KMS-11 (cell line): ENCODE results near the gene ENOX2.

Experiments
- H2AFZ ChIP-seq: fragments of 200-600 bp; sonication (generic); 2 replicates; pipeline ENCODE4 v1.6.1; 2016; ENCODE audit warnings: antibody characterized with exemption, mixed run types, low read depth
- H3K27ac ChIP-seq: fragments of 200-600 bp; sonication (generic); 2 replicates; pipeline ENCODE4 v1.6.1; 2016; ENCODE audit warnings: mild to moderate bottlenecking, mixed run types
- H3K27me3 ChIP-seq: fragments of 200-600 bp; sonication (generic); 2 replicates; pipeline ENCODE4 v1.6.1; 2017; ENCODE audit warnings: mild to moderate bottlenecking, low read depth, mixed run types, moderate library complexity; ENCODE audit not compliant: insufficient read depth
- H3K36me3 ChIP-seq: fragments of 200-600 bp; sonication (generic); 2 replicates; pipeline ENCODE4 v1.6.1; 2017; ENCODE audit warnings: mild to moderate bottlenecking, mixed run types; ENCODE audit not compliant: insufficient read depth
- H3K4me1 ChIP-seq: fragments of 200-600 bp; sonication (generic); 2 replicates; pipeline ENCODE4 v1.6.1; 2016; ENCODE audit warnings: mild to moderate bottlenecking, low read depth, mixed run types; ENCODE audit not compliant: poor library complexity, severe bottlenecking
- H3K4me2 ChIP-seq: fragments of 200-600 bp; sonication (generic); 2 replicates; pipeline ENCODE4 v1.7.0; 2016; ENCODE audit warnings: mild to moderate bottlenecking, mixed run types
- H3K4me3 ChIP-seq: fragments of 200-600 bp; sonication (generic); IDR thresholded peaks from 2 replicates; pipeline ENCODE4 v1.6.1; 2017; ENCODE audit warnings: low read depth, low read length, mixed read lengths; ENCODE audit not compliant: insufficient read depth
- H3K79me2 ChIP-seq: fragments of 200-600 bp; sonication (generic); 2 replicates; pipeline ENCODE4 v1.6.1; 2016; ENCODE audit warnings: low read depth, mixed run types; ENCODE audit not compliant: insufficient read depth
- H3K9ac ChIP-seq: fragments of 200-600 bp; sonication (generic); 2 replicates; pipeline ENCODE4 v1.6.1; 2016; ENCODE audit warnings: mild to moderate bottlenecking, mixed run types
- H4K20me1 ChIP-seq: fragments of 200-600 bp; sonication (generic); 2 replicates; pipeline ENCODE4 v1.6.1; 2016; ENCODE audit warnings: mild to moderate bottlenecking, mixed run types; ENCODE audit not compliant: insufficient read depth
- TF ChIP-seq, protein P1 (sequence below): fragments of 200-600 bp; sonication (generic); conservative IDR thresholded peaks from 2 replicates; pipeline ENCODE4 v1.6.1; 2017; ENCODE audit warnings: low read depth, mild to moderate bottlenecking, antibody characterized with exemption, low read length, moderate library complexity, mixed read lengths

ENOX2 gene

DNA sequence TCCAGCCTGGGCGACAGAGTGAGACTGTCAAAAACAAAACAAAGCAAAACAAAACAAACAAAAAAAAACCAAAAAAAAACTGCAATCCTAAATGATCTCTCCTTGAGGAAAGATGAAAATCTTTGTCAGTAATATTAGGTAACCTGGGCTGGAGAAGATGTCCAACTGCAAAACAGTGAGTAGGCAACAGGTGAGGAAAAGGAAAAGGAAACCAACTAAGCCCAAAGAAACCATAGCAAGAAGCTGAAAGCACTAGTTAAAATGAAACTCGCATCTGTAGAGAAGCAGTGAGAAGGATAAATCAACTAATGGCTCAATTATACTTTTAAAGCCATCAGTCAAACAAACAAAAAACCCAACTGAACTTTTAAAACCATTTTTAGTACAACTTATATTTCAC is 54.2 kb downstream of the ENOX2 start:
- Histone ChIP-seq H3K79me2 (no peaks in the 10 kb centered on the region), H3K9ac (peak overlapping the region; percentile 22; the same call in 1 of the 2 replicates), H3K27me3 (no peaks in the 10 kb centered on the region), H3K4me1 (peaks cover 56% of the 10 kb centered on the region), H3K27ac (peak overlapping the region; percentile 79), H4K20me1 (no peaks in the 10 kb centered on the region), H2AFZ (no peak overlapping the region), H3K4me3 (no peak overlapping the region), H3K4me2 (peak overlapping the region; percentile 64), H3K36me3 (no peaks in the 10 kb centered on the region)
- TF ChIP-seq, protein P1, sequence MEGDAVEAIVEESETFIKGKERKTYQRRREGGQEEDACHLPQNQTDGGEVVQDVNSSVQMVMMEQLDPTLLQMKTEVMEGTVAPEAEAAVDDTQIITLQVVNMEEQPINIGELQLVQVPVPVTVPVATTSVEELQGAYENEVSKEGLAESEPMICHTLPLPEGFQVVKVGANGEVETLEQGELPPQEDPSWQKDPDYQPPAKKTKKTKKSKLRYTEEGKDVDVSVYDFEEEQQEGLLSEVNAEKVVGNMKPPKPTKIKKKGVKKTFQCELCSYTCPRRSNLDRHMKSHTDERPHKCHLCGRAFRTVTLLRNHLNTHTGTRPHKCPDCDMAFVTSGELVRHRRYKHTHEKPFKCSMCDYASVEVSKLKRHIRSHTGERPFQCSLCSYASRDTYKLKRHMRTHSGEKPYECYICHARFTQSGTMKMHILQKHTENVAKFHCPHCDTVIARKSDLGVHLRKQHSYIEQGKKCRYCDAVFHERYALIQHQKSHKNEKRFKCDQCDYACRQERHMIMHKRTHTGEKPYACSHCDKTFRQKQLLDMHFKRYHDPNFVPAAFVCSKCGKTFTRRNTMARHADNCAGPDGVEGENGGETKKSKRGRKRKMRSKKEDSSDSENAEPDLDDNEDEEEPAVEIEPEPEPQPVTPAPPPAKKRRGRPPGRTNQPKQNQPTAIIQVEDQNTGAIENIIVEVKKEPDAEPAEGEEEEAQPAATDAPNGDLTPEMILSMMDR, result no peak

DNA sequence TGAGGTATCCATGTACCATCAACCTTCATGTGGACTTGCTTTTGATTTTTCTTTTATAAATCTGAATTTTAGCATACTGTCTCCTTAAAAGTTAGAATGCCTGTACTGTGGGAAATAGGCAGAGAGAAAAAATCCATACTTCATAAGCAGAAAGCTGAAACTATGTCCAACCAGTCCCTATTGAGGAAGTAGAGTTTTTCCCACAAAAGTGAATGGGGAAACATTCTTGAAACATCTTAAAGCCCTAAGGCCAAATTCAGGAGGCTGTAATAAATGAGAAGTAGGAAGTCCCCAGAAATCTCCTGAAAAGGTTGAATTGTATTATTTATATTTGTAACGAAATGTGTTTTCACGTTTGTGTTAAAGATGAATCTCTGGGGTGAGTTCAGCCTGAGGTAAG is 56.3 kb downstream of the ENOX2 start:
- peaks cover 56% of the 10 kb centered on the region for H3K4me1 ChIP-seq
- TF ChIP-seq, protein P1, result no peak
- H3K9ac ChIP-seq, result no peak overlapping the region
- H3K27ac ChIP-seq, result peak overlapping the region; percentile 79; the same call in 1 of the 2 replicates
- no peaks in the 10 kb centered on the region for H3K27me3 ChIP-seq
- no peaks in the 10 kb centered on the region for H3K79me2 ChIP-seq
- peak overlapping the region; percentile 64 for H3K4me2 ChIP-seq
- H2AFZ ChIP-seq, result no peak overlapping the region
- no peak overlapping the region for H3K4me3 ChIP-seq
- H3K36me3 ChIP-seq, result no peaks in the 10 kb centered on the region
- H4K20me1 ChIP-seq, result no peaks in the 10 kb centered on the region

DNA sequence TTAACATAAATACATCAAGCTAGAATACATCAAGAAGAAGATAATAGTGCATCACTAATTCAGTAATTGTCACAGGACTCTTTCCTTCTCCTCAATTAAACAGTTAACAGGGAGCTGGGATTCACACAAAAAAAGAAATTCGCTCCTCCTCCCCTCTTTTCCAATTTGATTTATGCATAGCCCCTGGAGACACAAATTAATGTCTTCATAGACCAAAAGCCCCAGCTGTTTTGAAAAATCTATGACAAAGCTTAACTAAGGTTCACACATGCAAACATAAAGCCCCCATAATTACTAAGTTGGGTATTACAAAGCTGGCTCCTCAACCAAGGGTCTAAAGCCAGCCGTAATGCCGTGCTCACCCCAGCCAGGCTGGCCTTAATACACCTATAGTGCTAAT is 61.2 kb downstream of the ENOX2 start:
- H3K27ac ChIP-seq, result no peak overlapping the region
- no peaks in the 10 kb centered on the region for H4K20me1 ChIP-seq
- no peak overlapping the region for H3K4me3 ChIP-seq
- TF ChIP-seq, protein P1, result no peak
- no peaks in the 10 kb centered on the region for H3K79me2 ChIP-seq
- peaks cover 21% of the 10 kb centered on the region for H3K4me1 ChIP-seq
- H3K4me2 ChIP-seq, result no peak overlapping the region
- no peak overlapping the region for H3K9ac ChIP-seq
- H3K36me3 ChIP-seq, result no peaks in the 10 kb centered on the region
- H3K27me3 ChIP-seq, result no peaks in the 10 kb centered on the region
- H2AFZ ChIP-seq, result no peak overlapping the region

DNA sequence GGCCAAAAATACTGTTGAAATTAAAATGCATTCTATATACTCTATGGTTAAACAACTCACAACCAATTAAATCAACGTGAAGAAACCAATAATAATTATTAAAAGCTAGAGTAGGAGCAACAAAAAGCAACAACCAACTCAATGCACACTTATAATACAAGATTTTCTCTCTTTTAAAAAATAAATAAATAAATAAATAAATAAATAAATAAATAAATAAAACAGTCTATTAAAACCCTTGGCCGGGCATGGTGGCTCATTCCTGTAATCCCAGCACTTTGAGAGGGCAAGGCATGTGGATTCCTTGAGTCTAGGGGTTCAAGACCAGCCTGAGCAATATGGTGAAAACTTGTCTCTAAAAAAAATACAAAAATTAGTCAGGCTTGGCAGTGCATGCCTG is 62.7 kb downstream of the ENOX2 start:
- H3K79me2 ChIP-seq, result no peaks in the 10 kb centered on the region
- no peaks in the 10 kb centered on the region for H3K27me3 ChIP-seq
- no peaks in the 10 kb centered on the region for H4K20me1 ChIP-seq
- no peak overlapping the region for H3K4me2 ChIP-seq
- H3K9ac ChIP-seq, result no peak overlapping the region
- peaks cover 6% of the 10 kb centered on the region for H3K4me1 ChIP-seq
- H3K36me3 ChIP-seq, result no peaks in the 10 kb centered on the region
- TF ChIP-seq, protein P1, result no peak
- H2AFZ ChIP-seq, result no peak overlapping the region
- H3K27ac ChIP-seq, result no peak overlapping the region
- no peak overlapping the region for H3K4me3 ChIP-seq
